GM12864 (cell line): Measurements from ENCODE around the gene LCN15.
"Not testable (repeated sequence)": the region's sequence is repeated elsewhere in the genome, so short reads cannot be mapped to it uniquely, and the experiment has no call there.

Source experiments
- DNase-seq: peaks from one replicate; pipeline ENCODE4 v3.0.0-alpha.2; 2011; ENCODE audit warnings: low read depth
- H3K4me3 ChIP-seq: 2 replicates; pipeline ENCODE4 v1.5.1; 2011; ENCODE audit warnings: mild to moderate bottlenecking, low read depth, low read length, control low read depth
- CTCF ChIP-seq: IDR thresholded peaks from 2 replicates; pipeline ENCODE4 v1.5.1; 2011; ENCODE audit warnings: low read depth, mild to moderate bottlenecking, moderate library complexity, low read length, control low read depth, inconsistent platforms; ENCODE audit errors: missing control alignments

The LCN15 gene

GRCh38 chr9:136799079-136799853 lies 34.9 kb upstream of the LCN15 start:
- no peak for DNase-seq
- H3K4me3 ChIP-seq = peak overlapping the region; percentile 41
- no peak for TF ChIP-seq CTCF

- no peak for TF ChIP-seq CTCF
- no peak overlapping the region for H3K4me3 ChIP-seq
- no peak for DNase-seq
These were observed 34.4 kb upstream of the LCN15 start for GRCh38 chr9:136798708-136799078.

- not testable (repeated sequence) for DNase-seq, H3K4me3 ChIP-seq
These were observed 32.5 kb upstream of the LCN15 start for GRCh38 chr9:136796775-136797347.

GRCh38 chr9:136796238-136796774 lies 32.0 kb upstream of the LCN15 start, which contains the start of gene CCDC183:
Gene CCDC183 (plus strand): TSS chr9:136796338. CDS start chr9:136796398, 60 bp downstream.
- no peak for TF ChIP-seq CTCF
- DNase-seq = no peak
- no peak within 1 kb of the TSS for H3K4me3 ChIP-seq

GRCh38 chr9:136795000-136795348 lies 30.7 kb upstream of the LCN15 start:
- no peak overlapping the region for H3K4me3 ChIP-seq
- DNase-seq = no peak
- no peak for TF ChIP-seq CTCF

- no peak for TF ChIP-seq CTCF
- DNase-seq = no peak
- H3K4me3 ChIP-seq = no peak overlapping the region
These were observed 30.1 kb upstream of the LCN15 start for GRCh38 chr9:136794281-136794999.

GRCh38 chr9:136793086-136793946 lies 29.0 kb upstream of the LCN15 start:
- H3K4me3 ChIP-seq = no peak overlapping the region
- DNase-seq = no peak
- TF ChIP-seq CTCF = no peak
